ENCODE measurements around the gene RAD9B. TPM values are rescaled to one million over a fixed set of nuclear protein-coding genes. Genes with fewer than 3 reads are reported as not detected.

The RAD9B gene
- total and polyA plus RNA-seq, 2 of the 4 experiments (the other 2 are of a cell fraction) = 0.09 to 0.18 TPM

DNA sequence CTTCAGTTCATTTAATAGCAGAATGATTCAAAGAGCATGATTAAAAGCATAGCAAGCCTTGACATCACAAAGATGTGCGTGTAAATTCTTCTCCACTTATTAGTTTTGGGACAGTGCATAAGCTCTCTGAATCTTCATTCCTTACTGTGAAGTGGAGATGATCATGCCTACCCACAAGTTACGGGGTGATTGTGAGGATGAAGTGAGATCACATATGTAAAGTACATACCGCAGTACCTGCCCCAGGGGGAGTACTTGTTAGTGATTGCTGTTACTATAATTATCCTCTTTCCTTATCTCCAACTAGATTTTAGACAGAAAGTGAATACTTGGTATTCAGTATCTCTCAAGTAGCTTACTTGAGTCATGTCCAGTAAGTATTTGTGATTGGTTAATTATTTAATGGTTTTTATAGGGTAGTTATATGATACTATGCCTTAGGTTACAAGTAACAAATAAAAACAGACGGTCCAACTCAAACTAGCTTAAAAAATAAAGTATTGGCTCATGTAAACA, 6.0 kb downstream of the RAD9B start:
- H3K27ac ChIP-seq (ENCODE audit: insufficient read depth, low read length) = no peak overlapping the region
- in situ Hi-C loops (cut with MboI; ENCODE audit: low sequenced_read_pairs) (no loop called here), dilution Hi-C loops (cut with HindIII; ENCODE audit: low sequenced_read_pairs, unreplicated experiment) (no loop called here), intact Hi-C loops (cut with micrococcal nuclease) (no loop called here)
- H3K4ac ChIP-seq (ENCODE audit: low read depth, low read length) = no peak overlapping the region
- BruUV-seq (replicated peaks) = no TSS peak
- H3K14ac ChIP-seq (replicated peaks; ENCODE audit: low read depth, low read length) = no peak overlapping the region
- H3K9me1 ChIP-seq (ENCODE audit: insufficient read depth, low read length) = no peaks in the 10 kb centered on the region
- ChIA-PET CTCF (interaction anchor here (0.6 to 2.6 kb wide), 5 partner anchors 44 to 333 kb away, joined by 3 to 9 read pairs (median 3); partner anchors contain the start of gene ARPC3), POLR2A (ENCODE audit: unreplicated experiment) (no interaction called here)
- no peak overlapping the region for H4K8ac ChIP-seq (ENCODE audit: low read depth in 2 of 2, low read length in 2 of 2)
- H2BK5ac ChIP-seq (ENCODE audit: low read depth, low read length, poor library complexity, severe bottlenecking) = no peak overlapping the region
- H3K27me3 ChIP-seq (ENCODE audit: control insufficient read depth, insufficient read depth, low read length) = no peaks in the 10 kb centered on the region
- H3K4me2 ChIP-seq (ENCODE audit: low read depth, low read length) = no peak overlapping the region
- no peaks in the 10 kb centered on the region for H3K79me1 ChIP-seq (ENCODE audit: low read depth in 1 of 2, low read length in 2 of 2)
- H3K18ac ChIP-seq (ENCODE audit: low read depth, low read length) = no peak overlapping the region
- H3K36me3 ChIP-seq (ENCODE audit: control insufficient read depth, insufficient read depth, low read length) = no peaks in the 10 kb centered on the region
- H2BK20ac ChIP-seq (ENCODE audit: low read depth, low read length) = no peak overlapping the region
- H2AFZ ChIP-seq (replicated peaks; ENCODE audit: low read length, poor library complexity) = no peak overlapping the region
- ATAC-seq (ENCODE audit: low read depth) (no peak), DNase-seq (no peak)
- H3K4me3 ChIP-seq (ENCODE audit: insufficient read depth, low read depth, low read length) = no peak overlapping the region
- no peak overlapping the region for H3K23ac ChIP-seq (ENCODE audit: low read depth, low read length)
- no peak overlapping the region for H4K91ac ChIP-seq (ENCODE audit: insufficient read depth, low read depth, low read length)
- no peaks in the 10 kb centered on the region for H3K4me1 ChIP-seq (ENCODE audit: control insufficient read depth, insufficient read depth, low read length)
- no peak overlapping the region for H4K5ac ChIP-seq (ENCODE audit: low read depth, low read length)
- TF ChIP-seq POLR2A (IDR thresholded peaks at IDR 0.05; ENCODE audit: low read depth, low read length) (no peak), RAD21 (IDR thresholded peaks at IDR 0.05; ENCODE audit: low read length) (no peak), MAFK (IDR thresholded peaks at IDR 0.05; ENCODE audit: low read depth, low read length) (no peak), ELK1 (IDR thresholded peaks at IDR 0.05; ENCODE audit: borderline replicate concordance, low read depth, low read length) (no peak), RFX5 (IDR thresholded peaks at IDR 0.05; ENCODE audit: low read depth, low read length) (no peak), USF2 (IDR thresholded peaks at IDR 0.05; ENCODE audit: low read depth, low read length) (no peak)
- H3K9me3 ChIP-seq (ENCODE audit: control insufficient read depth, insufficient read depth, low read length) = no peaks in the 10 kb centered on the region
- no peaks in the 10 kb centered on the region for H4K20me1 ChIP-seq (ENCODE audit: insufficient read depth, low read length)
- H2BK15ac ChIP-seq (ENCODE audit: low read depth, low read length) = no peak overlapping the region
- WGBS, 2 experiments (ENCODE audit: extremely low coverage in 2 of 2, insufficient read length in 1 of 2) = no CpG with 5 or more reads among the region's 4 CpGs
- no peak overlapping the region for H2AK9ac ChIP-seq (replicated peaks; ENCODE audit: low read depth, low read length, poor library complexity)
- no peak overlapping the region for H3K56ac ChIP-seq (ENCODE audit: extremely low read depth, insufficient read depth, low read length)
- no peak overlapping the region for H2BK120ac ChIP-seq (ENCODE audit: low read depth, low read length)
- no peak overlapping the region for H3K9ac ChIP-seq (ENCODE audit: low read depth, low read length)
- H2AK5ac ChIP-seq (ENCODE audit: low read depth, low read length) = no peak overlapping the region

All from IMR-90 (cell line).